ENCODE measurements around the gene PAIP1.

GRCh38 chr5:43570450-43571158 is 13.7 kb upstream of the PAIP1 start:
- TF ChIP-seq NFIC (IDR thresholded peaks at IDR 0.05) = no peak
- TF ChIP-seq TCF12 (IDR thresholded peaks at IDR 0.05; ENCODE audit: low read depth) = no peak
- TF ChIP-seq ZBTB7A (IDR thresholded peaks at IDR 0.05; ENCODE audit: low read depth) = no peak
- no peak for TF ChIP-seq TAF1 (IDR thresholded peaks at IDR 0.05; ENCODE audit: low read depth)
- TF ChIP-seq EGR1 (IDR thresholded peaks at IDR 0.05) = no peak

Data from Ishikawa (cell line).